HepG2 (cell line): ENCODE measurements around the gene WDR91. TPM values are rescaled to one million over a fixed set of nuclear protein-coding genes. Genes with fewer than 3 reads are reported as not detected.

ENCODE experiments used
- ATAC-seq: fragments of 200-7000 bp; cut with Tn5 transposase; 3 replicates; pipeline ENCODE4 v1.9.1; 2020; ENCODE audit warnings: mild to moderate bottlenecking, moderate library complexity
- BruUV-seq: library from RNA; stranded (reverse); fragments of 400-500 nt; replicated peaks from 2 replicates; lab custom pipeline; 2021; lab: Mats Ljungman, UMichigan
- CTCF ChIA-PET: fragments of 300-600 bp; formaldehyde crosslinking; extraction: SDS; loops from one replicate; lab custom pipeline; 2021; ENCODE audit warnings: low total read pairs, inconsistent platforms, low intra/inter-chr PET ratio; lab: Yijun Ruan, JAX
- POLR2A ChIA-PET: fragments of 350-600 bp; sonication (Branson Sonifier 250); formaldehyde crosslinking; loops from one replicate; lab custom pipeline; 2020; ENCODE audit warnings: antibody characterized with exemption, inconsistent platforms; lab: Yijun Ruan, JAX
- DNase-seq: peaks from one replicate; pipeline ENCODE4 v3.0.0-alpha.2; 2015; ENCODE audit warnings: low spot score
- FAIRE-seq: peaks from 3 replicates; lab custom pipeline; 2011; peaks lifted over from hg19 to GRCh38; lab: Jason Lieb, UNC
- H2AFZ ChIP-seq: one replicate; pipeline ENCODE4 v1.6.1; 2011; ENCODE audit warnings: low read length, inconsistent platforms
- H3K27ac ChIP-seq: fragments of 300-600 bp; 3 replicates; pipeline ENCODE4 v1.8.0; 2011; ENCODE audit warnings: mixed run types, mild to moderate bottlenecking, mixed read lengths, low read length, inconsistent platforms; ENCODE audit not compliant: insufficient read depth; ENCODE audit errors: extremely low read length
- H3K27me3 ChIP-seq, 2 experiments: fragments of 200-600 bp in 1 of 2; 2 replicates in 1 of 2; 3 replicates in 1 of 2; pipeline versions ENCODE4 v1.6.0 to v1.8.0; 2011; ENCODE audit warnings: low read length in 2 of 2, mild to moderate bottlenecking in 2 of 2, moderate library complexity in 2 of 2, inconsistent platforms in 1 of 2; ENCODE audit not compliant: insufficient read depth in 2 of 2, control insufficient read depth in 1 of 2
- H3K36me3 ChIP-seq, 2 experiments: fragments of 200-600 bp in 1 of 2; replicated peaks in 1 of 2; 2 replicates in 1 of 2; 3 replicates in 1 of 2; pipeline versions ENCODE4 v1.5.1 to v1.8.0; 2011; ENCODE audit warnings: low read length in 2 of 2, inconsistent platforms in 1 of 2; ENCODE audit not compliant: insufficient read depth in 2 of 2, control insufficient read depth in 1 of 2
- H3K4me1 ChIP-seq: 2 replicates; pipeline ENCODE4 v1.5.1; 2012; ENCODE audit warnings: low read length, inconsistent platforms; ENCODE audit not compliant: insufficient read depth
- H3K4me2 ChIP-seq: 2 replicates; pipeline ENCODE4 v1.6.0; 2011; ENCODE audit warnings: low read depth, low read length, inconsistent platforms
- H3K4me3 ChIP-seq, 3 experiments: fragments of 200-600 bp in 1 of 3; sonication (generic), shearing (Covaris generic) in 1 of 3; replicated peaks in 1 of 3; 2 replicates each; pipeline ENCODE4 v1.5.1; 2011 to 2016; ENCODE audit warnings: low read length in 3 of 3, inconsistent platforms in 2 of 3, low read depth in 2 of 3, mild to moderate bottlenecking in 2 of 3, control low read depth in 1 of 3, mixed read lengths in 1 of 3; ENCODE audit not compliant: insufficient read depth in 1 of 3
- H3K79me2 ChIP-seq: one replicate; pipeline ENCODE4 v1.6.1; 2011; ENCODE audit warnings: low read length, inconsistent platforms; ENCODE audit not compliant: insufficient read depth
- H3K9ac ChIP-seq: 2 replicates; pipeline ENCODE4 v1.6.0; 2011; ENCODE audit warnings: mild to moderate bottlenecking, low read depth, low read length, inconsistent platforms; ENCODE audit not compliant: insufficient read depth
- H3K9me3 ChIP-seq: 2 replicates; pipeline ENCODE4 v1.5.1; 2012; ENCODE audit warnings: mild to moderate bottlenecking, low read length
- H4K20me1 ChIP-seq: 2 replicates; pipeline ENCODE4 v1.6.0; 2011; ENCODE audit warnings: inconsistent platforms, mild to moderate bottlenecking, low read length, moderate library complexity; ENCODE audit not compliant: insufficient read depth
- ARID2 ChIP-seq: sonication (generic); formaldehyde crosslinking; IDR thresholded peaks from 2 replicates; pipeline ENCODE4 v1.8.1; 2022; ENCODE audit warnings: mild to moderate bottlenecking, missing genetic modification reagents, borderline replicate concordance
- ARNT2 ChIP-seq: sonication (generic); formaldehyde crosslinking; IDR thresholded peaks from 2 replicates; pipeline ENCODE4 v1.8.0; 2022; ENCODE audit warnings: mild to moderate bottlenecking, low read depth, missing genetic modification reagents, moderate library complexity
- ELF3 ChIP-seq: IDR thresholded peaks from 2 replicates; pipeline ENCODE4 v1.6.1; 2016; ENCODE audit warnings: missing genetic modification reagents, missing compliant biosample characterization
- NR2F1 ChIP-seq, 2 experiments: fragments of 450-650 bp in 1 of 2; formaldehyde crosslinking in 1 of 2; IDR thresholded peaks; 2 replicates each; pipeline versions ENCODE4 v1.5.0 to v1.6.1; 2016 to 2020; ENCODE audit warnings: mild to moderate bottlenecking in 1 of 2, missing compliant biosample characterization in 1 of 2, missing genetic modification reagents in 1 of 2, moderate library complexity in 1 of 2
- PAXIP1 ChIP-seq: sonication (generic); formaldehyde crosslinking; conservative IDR thresholded peaks from 2 replicates; pipeline ENCODE4 v1.4.0; 2020; ENCODE audit warnings: mild to moderate bottlenecking, missing genetic modification reagents, moderate library complexity
- RBM39 ChIP-seq: fragments of 200-400 bp; formaldehyde crosslinking; IDR thresholded peaks from one replicate; pipeline ENCODE4 v1.6.1; 2018; ENCODE audit warnings: antibody characterized with exemption, mild to moderate bottlenecking, low read depth, low read length; ENCODE audit not compliant: poor library complexity, severe bottlenecking
- THYN1 ChIP-seq: sonication (generic); formaldehyde crosslinking; IDR thresholded peaks from 2 replicates; pipeline ENCODE4 v1.8.1; 2023; ENCODE audit warnings: low read depth, mild to moderate bottlenecking, moderate library complexity, missing genetic modification reagents, borderline replicate concordance
- TRIM24 ChIP-seq: sonication (generic); formaldehyde crosslinking; IDR thresholded peaks from 2 replicates; pipeline ENCODE4 v1.8.0; 2022; ENCODE audit warnings: mild to moderate bottlenecking, missing genetic modification reagents
- ZBTB26 ChIP-seq: IDR thresholded peaks from 2 replicates; pipeline ENCODE4 v1.6.1; 2016; ENCODE audit warnings: missing compliant biosample characterization, missing genetic modification reagents, borderline replicate concordance
- ZNF496 ChIP-seq: sonication (generic); formaldehyde crosslinking; IDR thresholded peaks from 2 replicates; pipeline ENCODE4 v1.8.1; 2023; ENCODE audit warnings: mild to moderate bottlenecking, moderate library complexity, missing genetic modification reagents; ENCODE audit not compliant: insufficient replicate concordance
- ZNF552 ChIP-seq: sonication (generic); formaldehyde crosslinking; IDR thresholded peaks from 2 replicates; pipeline ENCODE4 v1.9.0; 2022; ENCODE audit warnings: missing genetic modification reagents, mild to moderate bottlenecking, borderline replicate concordance
- ZNF691 ChIP-seq: sonication (generic); formaldehyde crosslinking; IDR thresholded peaks from 2 replicates; pipeline ENCODE4 v1.4.0; 2020; ENCODE audit warnings: missing genetic modification reagents, low read depth, mild to moderate bottlenecking, borderline replicate concordance
- ZNF713 ChIP-seq: sonication (generic); formaldehyde crosslinking; IDR thresholded peaks from 2 replicates; pipeline ENCODE4 v1.4.0; 2020; ENCODE audit warnings: mild to moderate bottlenecking, missing genetic modification reagents
- ZNF788 ChIP-seq: sonication (generic); formaldehyde crosslinking; IDR thresholded peaks from 2 replicates; pipeline ENCODE4 v1.5.0; 2020; ENCODE audit warnings: mild to moderate bottlenecking, missing genetic modification reagents, borderline replicate concordance
- WGBS: methylation state at CpG from one replicate; pipeline ENCODE4 v1.1.6; 2017; ENCODE audit warnings: low lambda C conversion rate; 5-methylcytosine and 5-hydroxymethylcytosine counted together
- in situ Hi-C: cut with HindIII; loops from 2 replicates; pipeline ENCODE4 v1.10.0; 2017; ENCODE audit warnings: low pct_unique_long_range_greater_than_20kb; ENCODE audit not compliant: extremely low pct_ligation_motif_present
- intact Hi-C: fragments of 100-400 bp; cut with micrococcal nuclease; formaldehyde crosslinking; loops from one replicate; pipeline ENCODE4 v1.10.0; 2022; ENCODE audit not compliant: unreplicated experiment
- polyA plus RNA-seq, 8 experiments: library from polyadenylated mRNA; depleted of rRNA in 3 of 8; stranded (reverse) in 7 of 8; unstranded in 1 of 8; fragments of >200 nt; fragmentation: Illumina TruSeq in 4 of 8; extraction: Trizol in 4 of 8; gene quantifications; 2 replicates each; pipeline versions ENCODE4 v1.2.1 to v1.2.3, GENCODE V29; 2011 to 2016; ENCODE audit warnings: low read depth in 4 of 8, missing spikeins in 1 of 8, mixed read lengths in 1 of 8; ENCODE audit not compliant: insufficient read depth in 1 of 8
- total RNA-seq, 5 experiments: library from RNA; depleted of rRNA; stranded (reverse); fragments of >200 nt; fragmentation: Illumina TruSeq; extraction: Trizol; gene quantifications; 2 replicates each; pipeline ENCODE4 v1.2.3, GENCODE V29; 2016; ENCODE audit warnings: low read depth in 1 of 5
- TF ChIP-seq, protein P1 (sequence below): sonication (generic); formaldehyde crosslinking; IDR thresholded peaks from 2 replicates; pipeline ENCODE4 v1.4.0; 2020; ENCODE audit warnings: missing genetic modification reagents

The WDR91 gene
- total and polyA plus RNA-seq, 2 of the 13 experiments (the other 11 are each of a cell fraction or from before 2014, with no cell fraction given): 11.6 to 12.1 TPM

DNA sequence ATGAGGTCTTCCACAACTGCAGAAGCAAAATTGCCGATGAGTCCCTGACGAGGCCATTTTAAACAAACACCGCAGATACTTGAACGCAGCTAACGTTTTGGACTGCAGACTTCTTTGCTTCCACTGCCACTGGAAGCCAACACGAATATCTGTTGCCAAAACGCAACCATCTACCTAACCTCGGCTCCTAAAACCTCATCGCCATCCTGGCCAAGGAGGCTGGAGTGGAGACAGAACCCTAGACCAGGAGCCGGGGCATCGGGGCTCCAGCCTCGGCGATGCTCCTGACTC, 493 bp downstream of the WDR91 start (continued):
- peak; percentile 16; the same call in 1 of the 2 replicates for TF ChIP-seq ZBTB26 (CRISPR knock-in tag)
- TF ChIP-seq ZNF713: no peak
- 0 out of 2 replicates have a peak, but pooled peaks have one; percentile 15 for TF ChIP-seq ARID2 (CRISPR knock-in tag)

- CTCF ChIA-PET: no interaction called here
- no peaks in the 10 kb centered on the region for H4K20me1 ChIP-seq
- H3K36me3 ChIP-seq: peaks cover 1 to 2% of the 10 kb centered on the region in 2 experiments; a peak in 3 of 5 replicates
- H3K27ac ChIP-seq: no peak overlapping the region
- no peak for ATAC-seq
- no peak for FAIRE-seq
- 0 out of 2 replicates have a peak overlapping the region, but pooled peaks have one; percentile 8 for H3K4me2 ChIP-seq
- H3K4me1 ChIP-seq: peaks cover 52% of the 10 kb centered on the region
- H3K79me2 ChIP-seq: peaks cover 9% of the 10 kb centered on the region
- no peak for DNase-seq
- H2AFZ ChIP-seq: no peak overlapping the region
- POLR2A ChIA-PET: interaction anchor here (1.0 to 1.5 kb wide), 2 partner anchors 23 to 38 kb away, joined by 3 to 5 read pairs; partner anchors contain the start of gene CYREN
- no TSS peak for BruUV-seq
- no peaks in the 10 kb centered on the region for H3K9me3 ChIP-seq
- no peaks in the 10 kb centered on the region; a peak in 1 of 5 replicates for H3K27me3 ChIP-seq
- 93% methylated on average over 7 of the region's 7 CpGs for WGBS
- intact Hi-C loops (no loop called here), in situ Hi-C loops (no loop called here)
- H3K9ac ChIP-seq: no peak overlapping the region
- no peak overlapping the region for H3K4me3 ChIP-seq
- TF ChIP-seq NR2F1 (CRISPR knock-in tag; IDR thresholded peaks at IDR 0.05) (no peak), ZNF552 (CRISPR knock-in tag) (no peak), THYN1 (CRISPR knock-in tag) (no peak), PAXIP1 (CRISPR knock-in tag) (no peak), ZNF788 (CRISPR knock-in tag) (no peak), ARNT2 (no peak), RBM39 (no peak), ELF3 (CRISPR knock-in tag) (no peak), ZNF496 (CRISPR knock-in tag) (no peak), TRIM24 (CRISPR knock-in tag) (no peak), ZNF691 (CRISPR knock-in tag) (no peak)
- TF ChIP-seq, protein P1, sequence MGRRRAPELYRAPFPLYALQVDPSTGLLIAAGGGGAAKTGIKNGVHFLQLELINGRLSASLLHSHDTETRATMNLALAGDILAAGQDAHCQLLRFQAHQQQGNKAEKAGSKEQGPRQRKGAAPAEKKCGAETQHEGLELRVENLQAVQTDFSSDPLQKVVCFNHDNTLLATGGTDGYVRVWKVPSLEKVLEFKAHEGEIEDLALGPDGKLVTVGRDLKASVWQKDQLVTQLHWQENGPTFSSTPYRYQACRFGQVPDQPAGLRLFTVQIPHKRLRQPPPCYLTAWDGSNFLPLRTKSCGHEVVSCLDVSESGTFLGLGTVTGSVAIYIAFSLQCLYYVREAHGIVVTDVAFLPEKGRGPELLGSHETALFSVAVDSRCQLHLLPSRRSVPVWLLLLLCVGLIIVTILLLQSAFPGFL (CRISPR knock-in tag): no peak
Observed at GRCh38 chr7:135209225-135209834, 2.0 kb downstream of the WDR91 start.
